Measurements from ENCODE around the gene TBL1Y. TPM values are rescaled to one million over a fixed set of nuclear protein-coding genes. Genes with fewer than 3 reads are reported as not detected.

The TBL1Y gene
- total and polyA plus RNA-seq, 2 of the 13 experiments (the other 11 are each of a cell fraction or from before 2014, with no cell fraction given), result 0.37 to 1.4 TPM

DNA sequence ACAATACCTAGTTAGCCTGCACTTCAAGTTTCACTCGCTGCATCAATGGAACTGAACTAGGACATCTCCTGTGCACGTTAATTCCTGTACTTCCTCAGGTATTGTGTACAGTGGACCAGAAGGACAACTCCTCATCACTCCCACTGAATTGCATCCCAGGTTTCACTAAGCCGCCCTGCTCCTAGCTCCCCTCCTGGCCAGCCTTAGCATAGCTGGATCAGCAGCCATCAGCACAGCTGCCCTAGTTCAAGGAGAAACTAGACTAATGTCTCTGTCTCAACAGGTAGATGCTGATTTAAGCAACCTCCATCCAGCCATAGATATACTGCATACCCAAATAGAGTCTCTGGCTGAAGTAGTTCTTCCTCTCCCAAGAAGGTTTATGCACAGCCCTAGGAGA is 16.0 kb upstream of the TBL1Y start:
- no TSS peak for BruUV-seq (replicated peaks)
- no peaks in the 10 kb centered on the region for H3K4me1 ChIP-seq (ENCODE audit: insufficient read depth, low read length)
- no peak overlapping the region for H3K4me2 ChIP-seq (ENCODE audit: low read depth, low read length)
- H3K79me2 ChIP-seq (ENCODE audit: insufficient read depth, low read length), result no peaks in the 10 kb centered on the region
- no peaks in the 10 kb centered on the region for H3K36me3 ChIP-seq (replicated peaks in 1 of 2; ENCODE audit: control insufficient read depth in 1 of 2, insufficient read depth in 2 of 2, low read length in 2 of 2)
- in situ Hi-C loops (cut with HindIII; ENCODE audit: extremely low pct_ligation_motif_present, low pct_unique_long_range_greater_than_20kb), result no loop called here
- TF ChIP-seq GLI4 (CRISPR knock-in tag; IDR thresholded peaks at IDR 0.05; ENCODE audit: borderline replicate concordance) (no peak), ZBTB14 (CRISPR knock-in tag; IDR thresholded peaks at IDR 0.05) (no peak), ARNTL (CRISPR knock-in tag; IDR thresholded peaks at IDR 0.05) (no peak), THYN1 (CRISPR knock-in tag; IDR thresholded peaks at IDR 0.05; ENCODE audit: borderline replicate concordance, low read depth) (no peak), FIP1L1 (IDR thresholded peaks at IDR 0.05; ENCODE audit: borderline replicate concordance, insufficient read depth, low read depth, low read length) (no peak), RBFOX2 (IDR thresholded peaks at IDR 0.05; ENCODE audit: low read depth, low read length) (no peak), RXRA (CRISPR knock-in tag; IDR thresholded peaks at IDR 0.05) (no peak), POGK (CRISPR knock-in tag; conservative IDR thresholded peaks at IDR 0.05) (no peak), MTF2 (CRISPR knock-in tag; IDR thresholded peaks at IDR 0.05; ENCODE audit: borderline replicate concordance) (no peak)
- TF ChIP-seq, protein P1, sequence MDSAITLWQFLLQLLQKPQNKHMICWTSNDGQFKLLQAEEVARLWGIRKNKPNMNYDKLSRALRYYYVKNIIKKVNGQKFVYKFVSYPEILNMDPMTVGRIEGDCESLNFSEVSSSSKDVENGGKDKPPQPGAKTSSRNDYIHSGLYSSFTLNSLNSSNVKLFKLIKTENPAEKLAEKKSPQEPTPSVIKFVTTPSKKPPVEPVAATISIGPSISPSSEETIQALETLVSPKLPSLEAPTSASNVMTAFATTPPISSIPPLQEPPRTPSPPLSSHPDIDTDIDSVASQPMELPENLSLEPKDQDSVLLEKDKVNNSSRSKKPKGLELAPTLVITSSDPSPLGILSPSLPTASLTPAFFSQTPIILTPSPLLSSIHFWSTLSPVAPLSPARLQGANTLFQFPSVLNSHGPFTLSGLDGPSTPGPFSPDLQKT (CRISPR knock-in tag; IDR thresholded peaks at IDR 0.05; ENCODE audit: borderline replicate concordance), result no peak
- TF ChIP-seq, protein P2, sequence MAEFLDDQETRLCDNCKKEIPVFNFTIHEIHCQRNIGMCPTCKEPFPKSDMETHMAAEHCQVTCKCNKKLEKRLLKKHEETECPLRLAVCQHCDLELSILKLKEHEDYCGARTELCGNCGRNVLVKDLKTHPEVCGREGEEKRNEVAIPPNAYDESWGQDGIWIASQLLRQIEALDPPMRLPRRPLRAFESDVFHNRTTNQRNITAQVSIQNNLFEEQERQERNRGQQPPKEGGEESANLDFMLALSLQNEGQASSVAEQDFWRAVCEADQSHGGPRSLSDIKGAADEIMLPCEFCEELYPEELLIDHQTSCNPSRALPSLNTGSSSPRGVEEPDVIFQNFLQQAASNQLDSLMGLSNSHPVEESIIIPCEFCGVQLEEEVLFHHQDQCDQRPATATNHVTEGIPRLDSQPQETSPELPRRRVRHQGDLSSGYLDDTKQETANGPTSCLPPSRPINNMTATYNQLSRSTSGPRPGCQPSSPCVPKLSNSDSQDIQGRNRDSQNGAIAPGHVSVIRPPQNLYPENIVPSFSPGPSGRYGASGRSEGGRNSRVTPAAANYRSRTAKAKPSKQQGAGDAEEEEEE (CRISPR knock-in tag; IDR thresholded peaks at IDR 0.05; ENCODE audit: borderline replicate concordance), result no peak
- no peak for FAIRE-seq
- intact Hi-C loops (cut with micrococcal nuclease; ENCODE audit: unreplicated experiment), result no loop called here
- H3K4me3 ChIP-seq (replicated peaks in 1 of 3; ENCODE audit: insufficient read depth in 1 of 3, low read depth in 2 of 3, low read length in 3 of 3), result no peak overlapping the region
- ChIA-PET POLR2A (no interaction called here), CTCF (ENCODE audit: low intra/inter-chr PET ratio, low total read pairs) (no interaction called here)
- H4K20me1 ChIP-seq (ENCODE audit: insufficient read depth, low read length), result no peaks in the 10 kb centered on the region
- WGBS (ENCODE audit: low lambda C conversion rate), result 0% methylated on average over 3 of the region's 3 CpGs
- no peak overlapping the region for H3K27ac ChIP-seq (ENCODE audit: extremely low read length, insufficient read depth, low read length)
- H3K9ac ChIP-seq (ENCODE audit: insufficient read depth, low read depth, low read length), result no peak overlapping the region
- H3K9me3 ChIP-seq (ENCODE audit: low read length), result no peaks in the 10 kb centered on the region
- H2AFZ ChIP-seq (ENCODE audit: low read length), result no peak overlapping the region
- peak; percentile 56; the same call in 2 of the 3 replicates for ATAC-seq
- DNase-seq (ENCODE audit: low spot score), result no peak
- H3K27me3 ChIP-seq (ENCODE audit: control insufficient read depth in 1 of 2, insufficient read depth in 2 of 2, low read length in 2 of 2), result no peaks in the 10 kb centered on the region

Data from HepG2 (cell line).